Colon (tissue), 2 donors: ENCODE data around the gene ANKRD44.

Source experiments
- FAIRE-seq: peaks from 2 replicates; lab custom pipeline; 2012; peaks lifted over from hg19 to GRCh38; lab: Jason Lieb, UNC
- donor health status: control.
- donor health status: control.

The ANKRD44 gene

GRCh38 chr2:196952936-196953335, 357.6 kb downstream of the ANKRD44 start:
- no peak for FAIRE-seq

- no peak for FAIRE-seq
Observed at GRCh38 chr2:196951973-196952372, 358.6 kb downstream of the ANKRD44 start.

GRCh38 chr2:196949116-196949515, 361.5 kb downstream of the ANKRD44 start:
- no peak for FAIRE-seq

GRCh38 chr2:196944570-196944969, 366.0 kb downstream of the ANKRD44 start:
- no peak for FAIRE-seq

GRCh38 chr2:196941398-196942078, 369.0 kb downstream of the ANKRD44 start:
- FAIRE-seq, result no peak

- no peak for FAIRE-seq
Observed at GRCh38 chr2:196939371-196939770, 371.2 kb downstream of the ANKRD44 start.
